Suprapubic skin (tissue), 3 donors: ENCODE data around the gene MUSK.
"Not testable (repeated sequence)": the region's sequence is repeated elsewhere in the genome, so short reads cannot be mapped to it uniquely, and the experiment has no call there.

Experiments used
- POLR2A ChIP-seq, 2 donors: fragments of 450-650 bp; IDR thresholded peaks; one replicate each; pipeline ENCODE4 v1.6.1; 2017; ENCODE audit warnings: antibody characterized with exemption in 2 of 2, mild to moderate bottlenecking in 2 of 2, moderate library complexity in 2 of 2
- TF ChIP-seq, protein P1 (sequence below), 2 donors: fragments of 200-600 bp in 1 of 2; fragments of 450-650 bp in 1 of 2; sonication (generic) in 1 of 2; IDR thresholded peaks; one replicate each; pipeline ENCODE4 v1.5.1; 2016 to 2019; ENCODE audit warnings: antibody characterized with exemption in 2 of 2, mild to moderate bottlenecking in 1 of 2, moderate library complexity in 1 of 2

DNA sequence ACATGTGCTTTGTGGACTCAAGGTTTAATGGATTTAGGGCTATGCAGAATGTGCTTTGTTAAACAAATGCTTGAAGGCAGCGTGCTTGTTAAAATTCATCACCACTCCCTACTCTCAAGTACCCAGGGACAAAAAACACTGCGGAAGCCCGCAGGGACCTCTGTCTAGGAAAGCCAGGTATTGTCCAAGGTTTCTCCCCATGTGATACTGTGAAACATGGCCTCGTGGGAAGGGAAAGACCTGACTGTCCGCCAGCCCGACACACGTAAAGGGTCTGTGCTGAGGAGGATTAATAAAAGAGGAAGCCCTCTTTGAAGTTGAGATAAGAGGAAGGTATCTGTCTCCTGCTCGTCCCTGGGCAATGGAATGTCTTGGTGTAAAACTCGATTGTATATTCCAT is 157.8 kb downstream of the MUSK start:
- TF ChIP-seq POLR2A (IDR thresholded peaks at IDR 0.05): not testable (repeated sequence)
- TF ChIP-seq, protein P1, sequence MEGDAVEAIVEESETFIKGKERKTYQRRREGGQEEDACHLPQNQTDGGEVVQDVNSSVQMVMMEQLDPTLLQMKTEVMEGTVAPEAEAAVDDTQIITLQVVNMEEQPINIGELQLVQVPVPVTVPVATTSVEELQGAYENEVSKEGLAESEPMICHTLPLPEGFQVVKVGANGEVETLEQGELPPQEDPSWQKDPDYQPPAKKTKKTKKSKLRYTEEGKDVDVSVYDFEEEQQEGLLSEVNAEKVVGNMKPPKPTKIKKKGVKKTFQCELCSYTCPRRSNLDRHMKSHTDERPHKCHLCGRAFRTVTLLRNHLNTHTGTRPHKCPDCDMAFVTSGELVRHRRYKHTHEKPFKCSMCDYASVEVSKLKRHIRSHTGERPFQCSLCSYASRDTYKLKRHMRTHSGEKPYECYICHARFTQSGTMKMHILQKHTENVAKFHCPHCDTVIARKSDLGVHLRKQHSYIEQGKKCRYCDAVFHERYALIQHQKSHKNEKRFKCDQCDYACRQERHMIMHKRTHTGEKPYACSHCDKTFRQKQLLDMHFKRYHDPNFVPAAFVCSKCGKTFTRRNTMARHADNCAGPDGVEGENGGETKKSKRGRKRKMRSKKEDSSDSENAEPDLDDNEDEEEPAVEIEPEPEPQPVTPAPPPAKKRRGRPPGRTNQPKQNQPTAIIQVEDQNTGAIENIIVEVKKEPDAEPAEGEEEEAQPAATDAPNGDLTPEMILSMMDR (IDR thresholded peaks at IDR 0.05): not testable (repeated sequence)
